Upper lobe of right lung (tissue), 1 donor: ENCODE data around the gene MATCAP1. TPM values are rescaled to one million over a fixed set of nuclear protein-coding genes. Genes with fewer than 3 reads are reported as not detected.
A peak's percentile ranks its signal among the peaks of the same experiment; 100 is the strongest.

Experiments
- ATAC-seq: fragments of 200-7000 bp; cut with Tn5 transposase; one replicate; pipeline ENCODE4 v1.9.1; 2020; ENCODE audit warnings: mild to moderate bottlenecking, moderate library complexity
- DNase-seq: peaks from one replicate; pipeline ENCODE4 v3.0.0-alpha.2; 2020
- H3K27ac ChIP-seq: fragments of 200-600 bp; one replicate; pipeline ENCODE4 v1.8.0; 2022
- H3K27me3 ChIP-seq: fragments of 200-600 bp; one replicate; pipeline ENCODE4 v1.8.0; 2022; ENCODE audit warnings: mild to moderate bottlenecking
- H3K36me3 ChIP-seq: fragments of 200-600 bp; one replicate; pipeline ENCODE4 v1.8.0; 2022
- H3K4me1 ChIP-seq: fragments of 200-600 bp; one replicate; pipeline ENCODE4 v1.8.0; 2022
- H3K4me3 ChIP-seq: fragments of 200-600 bp; one replicate; pipeline ENCODE4 v1.8.0; 2022; ENCODE audit warnings: mild to moderate bottlenecking
- H3K9me3 ChIP-seq: fragments of 200-600 bp; one replicate; pipeline ENCODE4 v1.8.0; 2022
- CTCF ChIP-seq: fragments of 200-600 bp; IDR thresholded peaks from one replicate; pipeline ENCODE4 v1.8.0; 2022; ENCODE audit warnings: antibody characterized with exemption
- intact Hi-C: fragments of 100-400 bp; cut with DNase I; formaldehyde crosslinking; loops from one replicate; pipeline ENCODE4 v1.11.0; 2022
- total RNA-seq: library from RNA; stranded (reverse); fragmentation: NEBNext Ultra II Directional; extraction: Animal tissue kit (Norgen Biotek cat#: 25700); gene quantifications from one replicate; pipeline ENCODE4 v1.2.1, GENCODE V29; 2021
- donor health status: DM: no; HTN: yes; CAD: no; lungs with severe emphysema.

MATCAP1 gene
- total RNA-seq, 1 donor from 2014 or later: 28.4 TPM

DNA sequence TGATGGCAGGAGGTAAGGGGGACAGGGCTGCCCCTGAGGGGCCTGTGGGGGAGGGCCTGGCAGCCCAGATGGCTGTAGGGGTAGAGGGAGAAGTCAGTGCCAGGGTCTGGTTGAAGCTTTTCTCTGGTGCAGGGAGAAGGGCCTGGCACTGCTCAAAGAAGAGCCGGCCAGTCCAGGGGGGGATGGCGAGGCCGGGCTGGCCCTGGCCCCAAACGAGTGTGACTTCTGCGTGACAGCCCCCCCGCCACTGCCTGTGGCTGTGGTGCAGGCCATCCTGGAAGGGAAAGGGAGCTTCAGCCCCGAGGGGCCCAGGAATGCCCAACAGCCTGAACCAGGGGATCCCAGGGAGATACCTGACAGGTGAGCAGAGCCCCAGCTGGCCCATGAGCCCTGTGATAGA is 16.2 kb downstream of the MATCAP1 start:
- no peak overlapping the region for H3K27ac ChIP-seq
- no peak for ATAC-seq
- no peak for TF ChIP-seq CTCF
- no peaks in the 10 kb centered on the region for H3K9me3 ChIP-seq
- no peaks in the 10 kb centered on the region for H3K36me3 ChIP-seq
- H3K27me3 ChIP-seq: peaks cover 17% of the 10 kb centered on the region
- DNase-seq: no peak
- peaks cover 58% of the 10 kb centered on the region for H3K4me1 ChIP-seq
- H3K4me3 ChIP-seq: no peak overlapping the region
- intact Hi-C loops: no loop called here

GRCh38 chr16:67166598-67167168 is 17.1 kb downstream of the MATCAP1 start:
- ATAC-seq (no peak), DNase-seq (no peak)
- Histone ChIP-seq H3K36me3 (no peaks in the 10 kb centered on the region), H3K4me3 (no peak overlapping the region), H3K27ac (no peak overlapping the region), H3K4me1 (peaks cover 67% of the 10 kb centered on the region), H3K9me3 (no peaks in the 10 kb centered on the region), H3K27me3 (peaks cover 18% of the 10 kb centered on the region)
- intact Hi-C loops: no loop called here
- TF ChIP-seq CTCF: no peak

- Histone ChIP-seq H3K4me1 (peaks cover 67% of the 10 kb centered on the region), H3K4me3 (no peak overlapping the region), H3K36me3 (no peaks in the 10 kb centered on the region), H3K27me3 (peaks cover 18% of the 10 kb centered on the region), H3K9me3 (no peaks in the 10 kb centered on the region), H3K27ac (no peak overlapping the region)
- no peak for TF ChIP-seq CTCF
- intact Hi-C loops: no loop called here
- no peak for ATAC-seq
- DNase-seq: no peak
Observed at GRCh38 chr16:67166110-67166547, 17.6 kb downstream of the MATCAP1 start.

- DNase-seq (no peak), ATAC-seq (no peak)
- Histone ChIP-seq H3K36me3 (no peaks in the 10 kb centered on the region), H3K4me3 (peak overlapping the region; percentile 46), H3K9me3 (no peaks in the 10 kb centered on the region), H3K27me3 (peaks cover 18% of the 10 kb centered on the region), H3K4me1 (peaks cover 63% of the 10 kb centered on the region), H3K27ac (no peak overlapping the region)
- intact Hi-C loops: no loop called here
- no peak for TF ChIP-seq CTCF
Observed at GRCh38 chr16:67165121-67166078, 18.4 kb downstream of the MATCAP1 start.

DNA sequence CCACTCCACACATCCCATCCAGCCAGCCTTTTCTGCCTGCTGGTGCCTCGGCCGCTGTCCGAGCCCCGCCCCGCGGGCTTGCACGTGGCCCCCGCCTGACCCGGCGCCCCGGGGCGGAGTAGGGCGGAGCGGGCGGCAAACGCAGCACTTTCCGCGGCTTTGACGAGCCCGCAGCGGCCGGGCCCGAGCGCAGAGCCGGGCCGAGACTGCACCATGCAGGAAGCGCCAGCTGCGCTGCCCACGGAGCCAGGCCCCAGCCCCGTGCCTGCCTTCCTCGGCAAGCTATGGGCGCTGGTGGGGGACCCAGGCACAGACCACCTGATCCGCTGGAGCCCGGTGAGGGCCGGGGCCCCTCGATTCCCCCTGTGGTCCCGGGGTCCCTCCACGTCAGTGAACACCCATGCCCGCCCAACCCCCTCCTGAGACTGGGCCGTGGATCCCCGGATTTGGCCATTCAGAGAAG is 19.1 kb downstream of the MATCAP1 start, which contains the start of gene HSF4:
TSS of gene HSF4 (plus strand) at position 147 of the 463 bp plus-strand sequence. CDS start at position 214, 67 bp downstream.
- intact Hi-C loops: no loop called here
- Histone ChIP-seq H3K27me3 (peaks cover 18% of the 10 kb centered on the region), H3K9me3 (no peaks in the 10 kb centered on the region), H3K36me3 (no peaks in the 10 kb centered on the region), H3K27ac (no peak within 1 kb of the TSS), H3K4me3 (peak within 1 kb of the TSS; percentile 46), H3K4me1 (peaks cover 57% of the 10 kb centered on the region)
- TF ChIP-seq CTCF: no peak
- ATAC-seq: peak; percentile 54
- DNase-seq: peak; percentile 90
